ENCODE data around the gene COBL. TPM values are rescaled to one million over a fixed set of nuclear protein-coding genes. Genes with fewer than 3 reads are reported as not detected.

The COBL gene
- total RNA-seq, 1 donor from 2014 or later = 27.9 TPM

DNA sequence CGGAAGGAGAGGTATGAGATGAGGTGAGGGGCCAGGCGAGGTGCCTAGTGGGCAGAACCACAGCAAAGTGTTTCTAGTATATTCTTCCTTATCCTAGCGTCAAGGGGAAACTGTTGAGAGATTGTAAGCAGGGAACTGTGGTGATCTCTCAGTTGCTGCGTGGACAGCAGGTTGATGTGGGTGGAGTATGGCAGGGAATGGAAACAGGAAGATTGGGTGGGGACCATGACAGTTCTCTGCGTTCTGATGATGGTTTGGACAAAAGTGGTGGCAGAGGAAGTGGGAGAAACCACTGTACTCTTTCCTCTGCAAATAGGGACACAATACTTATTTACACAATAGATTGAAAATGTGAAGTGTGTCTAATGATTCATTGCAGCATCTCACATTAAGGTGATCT is 342.4 kb downstream of the COBL start:
- ATAC-seq = no peak
- Histone ChIP-seq H3K4me1 (no peaks in the 10 kb centered on the region), H3K36me3 (no peaks in the 10 kb centered on the region), H3K4me3 (no peak overlapping the region), H3K27me3 (ENCODE audit: low read depth) (no peaks in the 10 kb centered on the region), H3K27ac (no peak overlapping the region), H3K9me3 (no peaks in the 10 kb centered on the region)
- intact Hi-C loops (cut with DNase I) = no loop called here
- no peak for DNase-seq
- TF ChIP-seq, protein P1, sequence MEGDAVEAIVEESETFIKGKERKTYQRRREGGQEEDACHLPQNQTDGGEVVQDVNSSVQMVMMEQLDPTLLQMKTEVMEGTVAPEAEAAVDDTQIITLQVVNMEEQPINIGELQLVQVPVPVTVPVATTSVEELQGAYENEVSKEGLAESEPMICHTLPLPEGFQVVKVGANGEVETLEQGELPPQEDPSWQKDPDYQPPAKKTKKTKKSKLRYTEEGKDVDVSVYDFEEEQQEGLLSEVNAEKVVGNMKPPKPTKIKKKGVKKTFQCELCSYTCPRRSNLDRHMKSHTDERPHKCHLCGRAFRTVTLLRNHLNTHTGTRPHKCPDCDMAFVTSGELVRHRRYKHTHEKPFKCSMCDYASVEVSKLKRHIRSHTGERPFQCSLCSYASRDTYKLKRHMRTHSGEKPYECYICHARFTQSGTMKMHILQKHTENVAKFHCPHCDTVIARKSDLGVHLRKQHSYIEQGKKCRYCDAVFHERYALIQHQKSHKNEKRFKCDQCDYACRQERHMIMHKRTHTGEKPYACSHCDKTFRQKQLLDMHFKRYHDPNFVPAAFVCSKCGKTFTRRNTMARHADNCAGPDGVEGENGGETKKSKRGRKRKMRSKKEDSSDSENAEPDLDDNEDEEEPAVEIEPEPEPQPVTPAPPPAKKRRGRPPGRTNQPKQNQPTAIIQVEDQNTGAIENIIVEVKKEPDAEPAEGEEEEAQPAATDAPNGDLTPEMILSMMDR (IDR thresholded peaks at IDR 0.05) = no peak

DNA sequence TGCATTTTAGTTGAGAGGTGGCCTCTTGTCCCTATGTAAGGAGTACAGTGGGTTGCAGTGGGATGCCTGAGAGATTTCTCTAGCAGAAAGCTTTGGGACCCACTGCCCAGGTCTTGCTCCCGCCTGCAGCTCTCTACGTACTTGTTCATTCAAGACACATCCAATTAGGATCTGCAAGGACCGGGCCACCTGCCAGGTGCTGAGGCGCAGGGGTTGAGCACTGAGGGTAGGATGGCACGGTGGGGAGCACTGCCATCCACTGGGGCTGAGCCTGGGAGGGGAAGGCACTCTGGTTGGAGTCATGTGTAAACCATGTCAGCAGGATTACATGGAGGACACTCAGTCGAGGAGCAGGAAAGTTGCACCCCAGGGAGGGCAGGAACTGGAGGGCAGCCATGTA is 342.8 kb downstream of the COBL start:
- no peak overlapping the region for H3K4me3 ChIP-seq
- H3K36me3 ChIP-seq = no peaks in the 10 kb centered on the region
- no peak overlapping the region for H3K27ac ChIP-seq
- no peaks in the 10 kb centered on the region for H3K9me3 ChIP-seq
- ATAC-seq (no peak), DNase-seq (no peak)
- no peaks in the 10 kb centered on the region for H3K27me3 ChIP-seq (ENCODE audit: low read depth)
- intact Hi-C loops (cut with DNase I) = no loop called here
- no peaks in the 10 kb centered on the region for H3K4me1 ChIP-seq
- TF ChIP-seq, protein P1 (IDR thresholded peaks at IDR 0.05) = no peak

DNA sequence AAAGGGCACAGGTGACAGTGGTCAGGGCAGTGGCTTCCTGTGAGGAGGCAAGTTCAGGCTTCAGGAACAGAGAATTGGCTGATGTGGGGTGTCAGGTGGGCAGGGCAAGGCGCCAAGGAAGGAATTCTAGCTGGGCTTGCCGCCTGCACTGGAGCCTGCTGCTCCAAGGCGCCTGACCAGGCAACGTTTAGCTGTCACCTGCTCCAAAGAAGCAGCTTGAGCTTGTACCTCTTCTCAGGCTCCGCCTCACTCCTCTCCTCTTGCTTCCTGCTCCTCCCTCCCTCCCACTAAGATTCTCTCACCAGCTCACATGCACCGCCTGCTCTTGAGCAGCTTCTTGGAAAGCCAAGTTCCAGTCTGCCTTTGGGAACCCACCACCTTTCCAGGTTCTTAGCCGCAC is 346.5 kb downstream of the COBL start:
- intact Hi-C loops (cut with DNase I) = no loop called here
- TF ChIP-seq, protein P1 (IDR thresholded peaks at IDR 0.05) = no peak
- ATAC-seq (peak; percentile 66 to 78), DNase-seq (no peak)
- Histone ChIP-seq H3K36me3 (no peaks in the 10 kb centered on the region), H3K27me3 (ENCODE audit: low read depth) (no peaks in the 10 kb centered on the region), H3K9me3 (peaks cover 7% of the 10 kb centered on the region), H3K4me3 (no peak overlapping the region), H3K4me1 (no peaks in the 10 kb centered on the region), H3K27ac (no peak overlapping the region)
